Thyroid gland (tissue), 4 donors: ENCODE measurements around the gene PPP2R2C.

Experiments
- POLR2A ChIP-seq, 2 donors: fragments of 450-650 bp; IDR thresholded peaks; one replicate each; pipeline ENCODE4 v1.6.1; 2017; ENCODE audit warnings: antibody characterized with exemption in 2 of 2, mild to moderate bottlenecking in 2 of 2, moderate library complexity in 1 of 2
- TF ChIP-seq, protein P1 (sequence below), 6 experiments: fragments of 200-600 bp in 3 of 6; fragments of 450-650 bp in 3 of 6; sonication (generic) in 3 of 6; IDR thresholded peaks; one replicate each; pipeline ENCODE4 v1.5.1; 2016 to 2019; ENCODE audit warnings: antibody characterized with exemption in 6 of 6, mild to moderate bottlenecking in 2 of 6, inconsistent platforms in 1 of 6, moderate library complexity in 1 of 6

DNA sequence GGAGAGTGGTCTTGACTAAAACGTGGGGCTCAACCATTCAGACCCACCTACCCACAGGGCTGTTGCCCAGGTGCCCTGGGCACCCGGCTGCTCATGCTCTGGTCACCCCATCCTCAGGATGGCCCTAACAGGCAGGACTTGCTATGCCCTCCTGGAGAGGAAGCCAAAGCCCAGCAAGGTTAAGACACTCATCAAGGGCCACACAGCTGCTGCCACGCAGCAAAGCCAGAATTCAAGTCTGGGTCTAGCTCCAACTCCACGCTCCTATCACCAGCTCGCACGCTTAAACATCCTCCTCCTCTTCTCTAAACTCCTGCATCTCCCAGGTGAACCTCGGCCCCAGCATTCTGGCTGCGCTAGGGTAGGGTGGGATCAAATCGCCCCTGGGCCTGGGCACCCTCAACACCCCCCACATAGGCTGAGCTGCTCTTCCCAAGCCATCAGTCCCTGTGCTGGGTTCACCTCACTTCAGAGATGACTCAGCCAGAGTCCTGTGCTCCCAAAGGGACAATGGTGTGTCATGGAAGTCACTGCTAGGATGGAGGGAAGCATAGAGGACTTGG, 54.1 kb downstream of the PPP2R2C start:
- TF ChIP-seq, protein P1, sequence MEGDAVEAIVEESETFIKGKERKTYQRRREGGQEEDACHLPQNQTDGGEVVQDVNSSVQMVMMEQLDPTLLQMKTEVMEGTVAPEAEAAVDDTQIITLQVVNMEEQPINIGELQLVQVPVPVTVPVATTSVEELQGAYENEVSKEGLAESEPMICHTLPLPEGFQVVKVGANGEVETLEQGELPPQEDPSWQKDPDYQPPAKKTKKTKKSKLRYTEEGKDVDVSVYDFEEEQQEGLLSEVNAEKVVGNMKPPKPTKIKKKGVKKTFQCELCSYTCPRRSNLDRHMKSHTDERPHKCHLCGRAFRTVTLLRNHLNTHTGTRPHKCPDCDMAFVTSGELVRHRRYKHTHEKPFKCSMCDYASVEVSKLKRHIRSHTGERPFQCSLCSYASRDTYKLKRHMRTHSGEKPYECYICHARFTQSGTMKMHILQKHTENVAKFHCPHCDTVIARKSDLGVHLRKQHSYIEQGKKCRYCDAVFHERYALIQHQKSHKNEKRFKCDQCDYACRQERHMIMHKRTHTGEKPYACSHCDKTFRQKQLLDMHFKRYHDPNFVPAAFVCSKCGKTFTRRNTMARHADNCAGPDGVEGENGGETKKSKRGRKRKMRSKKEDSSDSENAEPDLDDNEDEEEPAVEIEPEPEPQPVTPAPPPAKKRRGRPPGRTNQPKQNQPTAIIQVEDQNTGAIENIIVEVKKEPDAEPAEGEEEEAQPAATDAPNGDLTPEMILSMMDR (IDR thresholded peaks at IDR 0.05): no peak
- no peak for TF ChIP-seq POLR2A (IDR thresholded peaks at IDR 0.05)
